HL-60/S4 treated with phorbol 12-myristate 13-acetate at 8.2 ng/mL for 4 days and 3 days (cell line): Measurements from ENCODE around the gene HSPB7.
"Not testable (repeated sequence)": the region's sequence is repeated elsewhere in the genome, so short reads cannot be mapped to it uniquely, and the experiment has no call there.

ENCODE experiments used
- in situ Hi-C: fragments of 300-500 bp; cut with MboI; formaldehyde crosslinking; loops from 2 replicates; pipeline ENCODE4 v1.15.0; 2022; ENCODE audit warnings: low sequenced_read_pairs

Gene HSPB7

DNA sequence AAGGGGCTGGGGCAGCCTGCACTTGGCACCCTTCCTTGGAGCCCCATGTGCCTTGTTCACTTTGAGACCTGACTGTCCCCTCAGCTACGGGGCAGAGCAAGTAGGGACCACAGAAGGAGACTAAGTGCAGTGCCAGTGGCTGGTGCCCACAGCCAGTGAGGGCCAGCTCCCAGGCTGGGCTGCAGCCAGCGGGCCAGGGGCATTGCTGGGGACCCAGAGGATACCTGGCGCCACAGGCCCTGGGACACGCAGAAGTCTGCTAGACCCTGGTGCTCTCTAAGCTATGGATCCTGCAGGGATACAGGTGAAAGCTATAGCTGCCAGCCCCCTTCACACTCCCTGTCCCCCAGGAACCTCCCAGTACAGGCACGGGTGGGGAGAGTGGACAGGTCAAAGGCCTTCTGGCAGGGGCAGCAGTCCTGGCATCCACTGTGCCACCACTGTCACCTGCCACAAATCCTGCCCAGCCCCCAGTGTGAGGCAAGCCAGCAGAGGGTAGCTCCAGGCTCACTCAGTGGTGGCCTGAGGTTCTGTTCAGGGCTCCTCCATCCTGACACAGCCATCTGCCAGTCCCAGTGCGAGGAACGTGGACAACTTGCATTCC is 5.3 kb upstream of the HSPB7 start:
- in situ Hi-C loops = no loop called here

DNA sequence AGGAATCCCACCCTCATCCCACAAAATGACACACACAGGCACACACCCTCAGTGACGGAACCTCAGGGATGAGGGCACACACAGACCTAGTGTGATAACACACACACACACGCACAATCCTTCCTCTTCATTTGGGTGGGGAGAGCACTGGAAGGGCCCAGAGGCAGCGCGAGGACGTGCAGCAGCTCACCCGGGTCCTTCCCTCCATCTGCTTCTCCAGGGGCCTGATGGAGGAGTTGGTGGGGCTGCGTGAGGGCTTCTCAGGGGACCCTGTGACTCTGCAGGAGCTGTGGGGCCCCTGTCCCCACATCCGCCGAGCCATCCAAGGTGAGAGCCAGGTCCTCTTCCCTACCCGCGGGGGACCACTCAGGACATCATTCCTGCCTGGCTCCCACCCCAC is 4.5 kb upstream of the HSPB7 start:
- in situ Hi-C loops = no loop called here

DNA sequence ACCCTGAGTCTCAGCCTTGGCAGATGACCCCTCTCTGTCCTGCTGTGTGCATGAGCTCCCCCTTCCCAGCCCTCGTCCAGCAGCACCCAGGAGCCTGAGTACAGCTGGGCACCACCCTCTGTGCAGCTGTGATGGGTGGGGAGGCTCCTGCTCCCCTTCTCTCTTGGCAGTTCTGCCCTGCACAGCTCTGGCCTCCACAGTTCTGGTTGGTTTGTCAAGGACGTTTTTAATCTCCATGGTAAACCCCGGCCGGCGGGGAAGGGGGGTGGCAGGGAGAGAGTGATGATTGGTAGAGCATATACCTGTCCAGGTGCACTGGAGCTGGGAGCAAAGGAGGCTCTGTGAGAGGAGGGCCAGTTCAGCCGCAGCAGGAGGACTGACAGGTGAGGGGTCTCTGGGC is 3.8 kb upstream of the HSPB7 start, which contains the start of gene CLCNKA:
Gene CLCNKA, plus strand, starts transcription at position 356 of the 400 bp plus-strand sequence. CDS start 584 bp downstream, outside the sequence.
- in situ Hi-C loops = no loop called here

DNA sequence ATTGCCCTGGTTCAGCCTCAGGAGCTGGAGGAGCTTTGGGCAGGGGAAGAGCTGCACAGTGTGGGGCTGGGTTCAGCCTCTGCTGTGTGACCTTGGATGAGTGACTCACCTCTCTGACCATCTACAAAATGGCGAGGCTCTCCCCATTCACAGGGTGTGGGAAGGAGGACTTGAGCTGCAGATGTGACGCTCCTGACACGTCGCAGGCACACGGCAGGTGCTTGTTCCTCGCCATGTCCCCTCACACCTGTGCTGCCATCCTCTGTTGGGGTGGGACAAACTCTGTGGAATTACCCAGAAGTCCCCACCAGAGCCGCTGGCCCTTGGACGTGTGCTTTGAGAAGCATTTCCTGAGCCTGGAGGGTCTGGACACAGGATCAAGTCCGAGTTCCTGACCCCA is 3.0 kb upstream of the HSPB7 start:
- in situ Hi-C loops = not testable (repeated sequence)

DNA sequence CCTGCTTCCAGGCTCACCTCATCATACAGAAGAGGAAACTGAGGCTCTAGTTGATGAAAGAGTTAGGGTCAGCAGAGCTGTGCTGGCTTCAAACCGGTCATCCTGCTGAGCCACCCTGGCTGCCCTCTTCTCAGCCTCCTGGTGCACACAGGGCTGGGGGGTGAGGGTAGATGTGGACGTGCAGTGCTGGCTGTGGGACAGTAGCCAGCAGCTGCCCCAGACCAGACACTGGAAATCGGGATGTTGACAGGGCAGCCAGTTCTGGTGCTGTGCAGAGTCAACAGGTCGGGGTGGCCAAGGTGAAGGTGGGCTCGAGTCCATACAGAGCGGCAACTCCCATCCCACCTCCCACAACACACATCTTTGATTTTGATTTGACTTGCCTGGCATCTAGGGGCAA is 2.5 kb upstream of the HSPB7 start:
- in situ Hi-C loops = no loop called here

DNA sequence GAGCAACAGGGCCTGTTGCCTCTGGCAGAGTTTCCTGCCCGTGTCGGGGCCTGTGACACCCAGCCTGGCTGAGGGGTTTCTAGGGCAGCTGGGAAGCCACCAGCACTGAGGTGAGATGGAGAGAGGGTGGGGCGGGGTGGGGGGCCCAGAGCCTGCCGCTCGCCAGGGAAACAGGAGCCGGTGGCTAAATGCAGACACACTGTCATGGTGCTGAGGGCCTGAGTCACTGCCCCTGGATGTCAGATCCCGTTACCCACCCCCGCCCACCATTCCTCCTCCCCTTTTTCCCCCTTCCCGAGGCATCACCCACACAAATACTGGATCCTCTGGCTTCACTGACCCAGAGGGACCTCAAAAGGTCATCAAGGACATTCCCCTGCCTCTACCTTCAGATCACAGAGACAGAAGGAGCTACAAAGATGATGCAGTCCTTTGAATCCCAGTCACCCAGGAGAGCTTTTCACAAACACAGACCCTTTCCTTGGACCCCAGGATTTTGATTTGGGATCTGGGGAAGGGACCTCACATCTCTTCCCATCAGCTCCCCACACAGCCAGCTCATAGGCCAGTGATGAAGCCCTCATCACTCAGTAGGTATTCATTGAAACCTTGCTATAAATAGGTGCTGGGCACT is 1.9 kb upstream of the HSPB7 start:
- in situ Hi-C loops = no loop called here

DNA sequence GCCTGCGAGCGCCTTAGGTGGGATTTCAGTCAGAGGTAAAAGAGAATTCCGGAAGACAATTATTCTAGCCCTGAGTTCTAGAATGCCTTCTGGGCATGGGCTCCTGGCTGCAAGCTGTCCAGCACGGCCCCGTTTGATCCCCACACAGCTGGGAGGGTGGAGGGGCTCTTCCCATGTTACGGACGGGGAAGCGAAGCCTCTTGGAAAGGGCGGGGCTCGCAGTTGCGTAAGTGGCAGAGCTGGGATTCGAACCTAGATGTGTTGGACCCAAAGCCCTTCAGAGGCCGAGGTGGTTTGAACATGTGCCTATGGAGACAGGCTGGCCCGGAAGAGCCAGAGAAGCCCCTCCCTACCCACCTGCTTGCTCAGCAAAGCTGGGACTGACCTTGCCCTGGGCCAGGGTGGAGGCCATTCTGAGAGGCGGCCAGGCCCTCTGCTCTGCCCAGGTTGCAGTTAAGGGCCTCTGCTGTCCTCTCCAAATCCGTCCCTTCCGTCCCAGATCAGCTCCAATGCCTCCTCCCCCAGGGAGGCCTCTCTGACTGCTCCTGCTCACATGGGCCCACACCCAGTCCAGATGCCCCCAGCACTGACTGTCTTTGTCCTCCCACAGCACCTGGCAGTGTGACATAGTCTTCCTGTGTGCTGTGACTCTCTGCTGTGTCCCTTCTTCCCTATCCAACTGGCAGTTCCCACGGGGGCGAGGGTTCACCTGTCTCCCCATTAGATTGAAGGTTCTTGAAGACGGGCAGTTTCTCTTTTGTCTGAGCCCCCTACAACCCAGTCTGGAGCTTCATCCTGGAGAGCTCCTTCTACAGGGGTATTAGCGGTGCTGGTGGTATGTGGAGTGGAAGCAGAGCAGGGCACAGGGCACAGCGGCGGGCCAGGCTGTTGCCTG is 1.2 kb upstream of the HSPB7 start:
- in situ Hi-C loops = no loop called here

DNA sequence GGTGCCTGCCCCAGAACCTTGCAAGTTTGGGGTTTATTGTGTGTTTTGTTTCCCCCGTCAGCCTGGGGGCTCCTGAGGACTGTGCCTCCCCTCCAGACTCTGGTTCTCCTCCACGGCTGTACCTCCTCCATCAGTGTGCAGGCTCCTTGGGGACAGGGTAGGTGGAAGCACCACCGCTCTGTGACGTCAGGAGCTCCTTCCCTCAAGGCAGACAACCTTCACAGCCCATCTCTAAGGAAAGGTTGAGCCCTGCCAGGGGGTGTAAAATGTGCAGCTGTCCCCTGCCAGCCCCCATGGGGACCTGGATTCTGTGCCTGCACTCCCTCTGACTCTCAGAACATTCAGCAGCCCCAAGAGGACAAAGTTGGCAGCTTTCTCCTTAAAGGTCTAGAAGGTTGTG is 465 bp upstream of the HSPB7 start:
- in situ Hi-C loops = no loop called here

DNA sequence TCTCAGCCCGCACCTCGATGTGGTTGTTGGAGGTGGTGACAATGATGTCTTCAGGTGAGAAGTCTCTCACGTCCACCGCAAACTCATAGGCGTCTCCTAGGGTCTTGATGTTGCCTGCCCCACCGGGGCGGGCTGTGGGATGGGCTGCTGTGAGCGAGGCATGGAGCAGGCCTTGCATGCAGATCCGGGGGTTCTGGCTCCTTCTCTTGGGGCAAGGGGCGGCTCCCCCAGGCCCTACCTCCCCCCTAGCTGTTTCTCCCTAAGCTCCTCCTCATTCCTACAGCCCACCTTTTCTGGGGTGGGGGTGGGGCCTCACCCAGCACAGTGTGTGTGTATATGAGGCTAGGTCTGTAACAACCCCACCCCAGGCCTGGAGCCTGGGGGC is 775 bp downstream of the HSPB7 start:
- in situ Hi-C loops = no loop called here

DNA sequence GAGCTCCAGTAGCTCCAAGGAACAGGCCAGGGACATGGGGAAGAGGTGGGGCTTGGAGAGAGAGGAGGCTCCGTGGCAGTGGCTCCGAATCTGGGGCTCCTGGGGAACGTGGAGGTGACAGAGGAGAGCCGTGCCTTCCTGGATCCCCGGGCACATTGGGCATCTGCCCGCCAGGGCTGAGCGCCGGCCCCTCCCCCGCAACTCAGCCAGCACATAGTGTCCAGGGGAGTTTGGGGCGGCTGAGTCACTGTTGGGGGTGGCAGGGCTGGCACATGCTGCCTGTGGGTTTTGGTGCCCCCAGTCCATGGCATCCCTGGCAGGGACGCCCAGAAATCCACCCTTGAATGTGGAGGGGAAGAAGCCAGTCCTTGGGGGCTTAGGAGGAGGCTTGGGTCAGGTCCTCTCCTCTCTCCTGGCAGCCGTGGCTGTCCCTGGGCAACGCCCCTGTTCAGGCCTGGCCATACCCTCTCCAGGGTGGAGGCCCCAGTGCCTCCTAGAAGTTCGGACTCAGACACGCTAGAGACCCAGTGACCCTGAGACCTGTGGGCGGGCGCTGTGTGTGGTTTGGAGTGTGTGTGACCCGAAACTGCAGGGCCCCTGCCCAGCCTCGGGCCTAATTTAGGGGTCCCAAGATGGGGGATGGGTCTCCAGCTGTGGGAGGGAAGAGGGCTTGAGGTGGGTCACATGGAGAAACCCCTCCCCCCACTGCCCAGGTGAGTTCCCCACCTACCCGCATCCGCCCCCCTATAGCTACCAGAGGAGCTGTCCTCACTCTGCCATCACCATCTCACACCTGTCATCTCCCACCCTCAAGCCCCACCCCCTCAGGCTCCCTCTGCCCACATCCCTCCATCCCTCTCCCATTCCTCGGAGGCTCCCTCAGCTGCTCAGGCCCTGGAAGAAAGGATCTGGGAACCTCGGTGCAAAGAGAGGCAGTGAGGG is 1.6 kb downstream of the HSPB7 start:
- in situ Hi-C loops = no loop called here

DNA sequence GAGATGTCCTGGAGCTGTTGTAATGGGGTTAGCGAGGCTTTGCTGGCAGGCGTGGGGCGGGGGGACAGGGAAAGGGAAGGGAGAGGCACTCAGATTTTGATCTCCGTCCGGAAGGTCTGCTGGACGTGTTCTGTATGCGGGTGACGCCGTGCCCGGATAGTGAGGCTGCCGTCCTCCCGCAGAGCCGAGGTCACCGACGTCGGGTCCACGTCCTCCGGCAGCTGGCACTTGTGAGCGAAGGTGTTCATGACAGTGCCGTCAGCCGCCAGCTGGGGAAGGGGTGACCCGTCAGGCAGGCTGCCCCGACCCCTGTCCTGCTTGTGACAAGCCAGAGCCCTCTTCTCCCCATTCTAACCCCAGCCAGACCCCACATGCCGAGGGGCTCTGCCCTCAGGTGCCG is 2.4 kb downstream of the HSPB7 start:
- in situ Hi-C loops = no loop called here

DNA sequence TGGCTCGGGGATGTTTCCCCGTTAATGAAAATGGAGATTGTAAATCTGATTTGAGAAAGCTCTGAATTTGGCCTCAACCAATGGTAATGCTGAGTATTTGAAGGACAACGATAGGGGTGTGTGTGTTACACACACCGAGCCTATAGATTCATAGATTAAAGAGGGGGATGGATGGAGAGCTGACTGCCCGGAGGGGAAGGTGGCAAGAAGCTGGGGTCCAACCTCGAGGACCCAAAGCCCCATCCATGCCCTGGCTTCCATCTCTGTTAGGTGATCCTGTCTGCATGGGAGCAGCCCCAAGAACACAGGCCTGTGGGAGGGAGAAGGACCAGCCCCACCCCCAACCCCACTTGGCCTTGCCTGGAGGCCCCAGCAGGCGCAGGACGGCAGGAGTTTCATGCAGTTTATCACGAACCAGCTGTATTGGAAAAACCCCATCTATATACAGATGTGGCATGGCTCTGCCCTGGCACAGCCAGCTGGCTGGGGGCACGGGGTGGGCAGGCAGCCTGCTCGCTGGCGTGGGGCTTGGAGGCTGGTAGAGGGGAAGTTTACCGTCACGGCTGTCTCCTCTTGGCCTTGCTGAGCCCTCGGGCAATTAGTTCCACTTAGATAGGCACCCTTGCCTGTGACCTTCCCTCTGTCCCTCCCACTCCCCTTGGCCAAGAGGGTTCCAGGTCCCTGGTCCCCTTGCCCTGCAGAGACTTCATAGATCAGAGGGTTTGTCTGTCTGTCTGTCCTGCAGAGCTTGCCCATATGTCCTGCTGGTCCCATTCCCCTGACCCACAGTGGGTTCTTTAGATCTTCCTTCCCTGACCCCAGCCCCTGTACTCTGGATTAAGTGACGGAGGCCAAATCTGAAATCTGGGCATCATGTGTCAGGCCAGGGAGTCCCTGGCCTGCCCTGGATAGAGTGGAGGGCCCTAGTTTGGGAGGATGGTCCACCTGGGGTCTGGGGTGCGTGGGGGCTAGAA is 3.0 kb downstream of the HSPB7 start:
- in situ Hi-C loops = no loop called here

DNA sequence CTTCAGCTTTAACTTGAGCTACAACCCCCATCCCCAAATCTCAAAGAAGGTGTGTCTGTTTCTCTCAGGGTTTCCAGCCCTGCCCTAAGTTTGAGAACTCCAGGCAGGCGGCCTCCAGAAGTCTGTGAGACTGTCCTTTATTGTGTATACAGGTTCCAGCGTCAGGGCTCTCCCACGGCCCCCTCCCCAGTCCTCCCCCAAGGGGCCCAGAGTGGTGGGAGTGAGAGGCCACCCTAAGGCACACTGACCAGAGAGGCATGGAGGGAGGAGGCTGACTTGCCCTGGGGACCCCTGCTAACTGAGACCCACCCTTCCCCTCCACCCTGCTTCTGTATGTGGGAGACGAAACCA is 4.0 kb downstream of the HSPB7 start:
- in situ Hi-C loops = no loop called here

DNA sequence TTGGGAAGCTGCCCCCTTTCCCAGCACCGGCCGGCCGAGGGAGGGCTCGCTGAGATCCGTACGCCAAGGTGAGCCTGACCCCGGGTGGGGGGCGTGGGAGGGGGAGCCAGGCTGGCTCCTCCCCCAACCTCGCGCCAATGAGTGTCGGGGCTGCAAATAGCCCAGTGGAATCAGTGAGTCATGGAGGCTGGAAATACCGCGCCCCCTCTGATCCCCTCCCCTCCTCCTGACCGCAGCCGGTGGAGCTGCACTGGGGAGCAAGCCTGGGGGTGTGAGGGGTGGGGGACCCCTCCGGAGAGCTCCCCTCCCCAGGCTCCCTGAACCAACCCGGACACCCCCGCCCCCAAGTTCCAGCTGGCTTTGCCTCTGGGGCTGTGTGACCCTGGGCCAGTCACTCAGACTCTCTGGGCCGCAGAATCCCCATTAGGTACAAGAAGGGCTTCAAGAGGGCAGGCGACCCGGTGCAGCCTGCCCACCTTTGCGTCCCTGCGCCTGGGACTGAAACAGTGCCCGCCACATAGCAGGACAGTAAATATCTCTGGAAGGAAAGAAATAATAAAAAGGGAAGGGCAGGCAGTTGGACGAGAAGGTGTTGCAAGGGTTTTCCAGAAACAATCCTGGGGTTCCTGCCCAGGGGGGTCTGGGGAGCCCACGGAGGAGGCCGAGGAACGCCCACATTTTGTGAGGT is 4.5 kb downstream of the HSPB7 start:
- in situ Hi-C loops = no loop called here

DNA sequence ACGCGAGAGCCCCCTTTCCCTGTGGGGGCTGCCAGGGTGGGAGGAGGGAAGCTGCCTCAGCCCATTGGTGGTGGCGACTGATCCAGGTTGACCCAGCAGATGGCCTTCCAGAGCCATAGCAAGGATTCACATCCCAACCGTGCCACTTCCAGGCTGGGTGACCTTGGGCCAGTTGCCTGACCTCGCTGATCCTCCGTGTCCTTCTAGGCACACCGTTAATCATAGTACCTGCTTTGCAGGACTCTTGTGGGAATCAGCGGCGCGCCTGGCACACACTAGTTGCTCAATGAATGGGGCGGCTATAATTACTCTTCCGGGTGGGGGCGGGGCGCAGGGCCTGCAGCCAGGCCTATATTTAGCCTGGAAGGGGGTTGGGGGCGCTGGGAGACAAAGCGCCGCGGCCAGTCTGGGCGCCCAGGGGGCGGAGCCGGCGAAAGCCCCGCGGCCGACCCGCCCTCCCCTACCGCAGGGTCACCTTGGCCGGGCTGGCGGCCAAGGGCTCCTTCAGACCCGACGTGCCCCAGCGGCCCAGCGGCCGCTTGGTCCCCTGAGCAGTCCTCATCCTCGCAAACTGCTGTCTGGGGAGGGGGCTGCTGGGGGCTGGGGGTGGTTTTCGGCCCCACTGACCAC is 5.1 kb downstream of the HSPB7 start:
- in situ Hi-C loops = no loop called here

DNA sequence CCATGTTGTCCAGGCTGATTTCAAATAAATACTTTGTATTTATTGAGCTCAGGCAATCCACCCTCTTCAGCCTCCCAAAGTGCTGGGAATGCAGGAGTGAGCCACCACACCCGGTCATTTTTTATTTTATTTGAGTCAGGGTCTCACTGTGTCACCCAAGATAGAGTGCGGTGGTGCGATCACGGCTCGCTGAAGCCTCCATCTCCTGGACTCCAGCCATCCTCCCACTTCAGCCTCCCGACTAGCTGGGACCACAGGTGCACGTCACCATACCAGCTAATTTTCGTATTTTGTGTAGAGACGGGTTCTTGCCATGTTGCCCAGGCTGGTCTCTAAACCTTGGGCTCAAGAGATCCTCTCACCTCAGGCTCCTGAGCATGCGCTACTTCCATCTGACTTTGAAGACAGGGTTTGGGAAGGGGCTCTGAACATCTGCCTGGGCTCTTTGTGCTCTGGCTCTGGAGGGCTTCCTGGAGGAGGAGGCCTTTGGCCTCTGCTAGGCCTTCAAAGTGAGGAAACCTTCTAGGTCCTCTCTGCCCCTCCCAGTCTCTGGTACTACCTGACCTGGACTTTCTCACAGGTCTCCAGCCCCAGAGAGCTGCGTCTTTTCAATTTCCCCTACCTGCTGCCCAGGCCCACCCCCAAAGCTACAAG is 5.8 kb downstream of the HSPB7 start:
- in situ Hi-C loops = no loop called here

DNA sequence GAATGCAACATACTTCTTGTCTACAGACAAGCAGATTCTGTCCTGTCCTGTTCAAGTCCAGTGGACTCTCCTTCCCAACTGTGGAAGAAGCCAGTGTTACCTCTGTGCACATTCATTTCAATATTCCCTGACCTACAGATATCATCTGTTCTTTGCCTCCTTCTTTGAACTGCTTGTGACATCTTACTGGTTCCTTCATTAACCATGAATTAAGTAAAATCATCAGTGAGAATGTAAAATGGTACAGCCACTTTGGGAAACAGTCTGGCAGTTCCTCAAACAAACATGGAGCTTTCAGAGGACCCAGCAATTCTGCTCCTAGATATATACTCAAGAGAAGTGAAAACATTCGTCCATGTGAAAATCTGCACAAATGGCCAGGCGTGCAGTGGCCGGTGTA is 7.0 kb downstream of the HSPB7 start:
- in situ Hi-C loops = no loop called here

DNA sequence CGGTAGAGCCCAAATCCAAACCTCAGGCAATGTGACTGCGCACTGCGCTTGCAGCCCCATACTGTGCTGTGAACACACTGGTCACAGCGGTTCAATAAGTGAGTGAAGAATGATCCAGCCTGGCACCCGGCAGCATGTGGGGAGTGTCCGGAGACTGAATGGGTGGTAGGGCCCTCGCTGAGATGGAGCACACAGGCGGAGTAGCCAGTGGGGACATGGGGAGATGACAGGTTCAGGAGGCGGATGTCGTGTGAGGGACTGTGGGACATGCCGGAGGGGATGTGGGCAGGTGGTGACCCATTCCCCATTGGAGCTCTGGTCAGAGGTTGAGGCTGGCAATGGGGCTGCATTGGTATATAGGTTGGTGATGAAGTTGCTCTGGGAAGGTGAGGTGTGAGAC is 8.2 kb downstream of the HSPB7 start:
- in situ Hi-C loops = no loop called here
